GM21526 (cell line): Measurements from ENCODE around the gene NR2F1.

Source experiments
- ATAC-seq: cut with Tn5 transposase; IDR thresholded peaks from one replicate; pipeline ENCODE4 v1.9.1; 2021; ENCODE audit warnings: moderate library complexity; ENCODE audit not compliant: unreplicated experiment, low FRiP score

Gene NR2F1

GRCh38 chr5:93577854-93578812, 4.9 kb upstream of the NR2F1 start:
- no peak for ATAC-seq

GRCh38 chr5:93578813-93579691, 4.0 kb upstream of the NR2F1 start:
- no peak for ATAC-seq

- ATAC-seq = peak; percentile 7
Measured at GRCh38 chr5:93579692-93580062, 3.3 kb upstream of the NR2F1 start.

GRCh38 chr5:93580063-93580926, 2.7 kb upstream of the NR2F1 start:
- peak; percentile 26 for ATAC-seq

GRCh38 chr5:93580927-93581445, 2.0 kb upstream of the NR2F1 start, which contains the start of gene NR2F1-AS1:
Gene NR2F1-AS1, minus strand, starts transcription at chr5:93581219.
- ATAC-seq = peak; percentile 39

GRCh38 chr5:93582167-93582462, 907 bp upstream of the NR2F1 start:
- ATAC-seq = no peak

- no peak for ATAC-seq
Measured at GRCh38 chr5:93583439-93583767, 381 bp downstream of the NR2F1 start.

- ATAC-seq = peak; percentile 51
Measured at GRCh38 chr5:93583768-93584595, 960 bp downstream of the NR2F1 start.

- ATAC-seq = no peak
Measured at GRCh38 chr5:93584596-93585040, 1.6 kb downstream of the NR2F1 start.

GRCh38 chr5:93585041-93585766, 2.2 kb downstream of the NR2F1 start:
- no peak for ATAC-seq

- no peak for ATAC-seq
Measured at GRCh38 chr5:93585767-93586385, 2.9 kb downstream of the NR2F1 start.

- ATAC-seq = no peak
Measured at GRCh38 chr5:93586736-93587596, 3.9 kb downstream of the NR2F1 start.

- ATAC-seq = no peak
Measured at GRCh38 chr5:93587597-93588351, 4.8 kb downstream of the NR2F1 start.

- ATAC-seq = no peak
Measured at GRCh38 chr5:93588352-93589151, 5.5 kb downstream of the NR2F1 start.

GRCh38 chr5:93589152-93589828, 6.3 kb downstream of the NR2F1 start:
- no peak for ATAC-seq
